GM19438 (cell line): ENCODE data around the gene MUC15.
"Not testable (repeated sequence)": the region's sequence is repeated elsewhere in the genome, so short reads cannot be mapped to it uniquely, and the experiment has no call there.

ENCODE experiments used
- ATAC-seq: cut with Tn5 transposase; IDR thresholded peaks from one replicate; pipeline ENCODE4 v1.9.1; 2021; ENCODE audit warnings: low read depth; ENCODE audit not compliant: unreplicated experiment

Gene MUC15, protein sequence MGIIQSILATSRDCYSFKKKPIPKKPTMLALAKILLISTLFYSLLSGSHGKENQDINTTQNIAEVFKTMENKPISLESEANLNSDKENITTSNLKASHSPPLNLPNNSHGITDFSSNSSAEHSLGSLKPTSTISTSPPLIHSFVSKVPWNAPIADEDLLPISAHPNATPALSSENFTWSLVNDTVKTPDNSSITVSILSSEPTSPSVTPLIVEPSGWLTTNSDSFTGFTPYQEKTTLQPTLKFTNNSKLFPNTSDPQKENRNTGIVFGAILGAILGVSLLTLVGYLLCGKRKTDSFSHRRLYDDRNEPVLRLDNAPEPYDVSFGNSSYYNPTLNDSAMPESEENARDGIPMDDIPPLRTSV

DNA sequence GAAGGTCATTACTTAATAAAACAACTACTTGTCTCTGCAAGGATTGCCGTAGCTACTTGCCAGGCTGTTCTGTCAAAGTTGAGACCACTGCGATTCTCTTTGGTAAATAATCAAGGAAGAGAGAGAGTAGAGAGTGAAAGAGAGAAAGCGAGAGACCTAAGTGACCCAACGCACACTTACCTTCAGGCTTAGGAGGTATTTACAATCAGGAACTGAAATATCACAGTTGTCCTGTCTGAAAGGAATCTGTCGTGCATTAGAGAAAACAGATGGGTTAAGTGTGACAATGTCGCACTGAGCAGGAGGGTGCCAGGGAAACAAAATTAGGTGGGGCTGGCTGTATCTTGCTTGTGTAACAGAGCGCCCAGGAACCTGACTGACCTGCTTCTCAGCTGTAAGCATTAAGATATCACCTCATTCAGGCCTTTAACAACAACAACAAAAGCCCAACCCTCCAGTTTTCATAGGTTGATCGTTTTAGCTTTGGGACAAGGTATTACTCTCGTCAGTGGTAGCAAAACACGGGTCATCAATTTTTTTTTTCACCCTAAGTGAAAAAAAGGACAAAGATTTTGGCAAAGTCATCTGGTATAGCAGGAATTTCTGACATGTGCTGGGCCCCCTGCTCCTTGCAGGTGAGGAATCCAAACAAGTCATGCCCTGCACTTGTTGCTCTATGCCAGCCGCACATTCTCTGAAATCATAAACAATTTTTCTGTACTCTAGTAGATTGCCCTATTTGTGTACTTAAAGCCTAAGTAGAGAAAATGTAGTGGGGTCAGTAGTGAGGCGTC, at the start of gene MUC15:
Gene MUC15, minus strand, starts transcription at position 403 of the 794 bp plus-strand sequence. CDS start 5,169 bp downstream, outside the sequence.
- no peak for ATAC-seq

DNA sequence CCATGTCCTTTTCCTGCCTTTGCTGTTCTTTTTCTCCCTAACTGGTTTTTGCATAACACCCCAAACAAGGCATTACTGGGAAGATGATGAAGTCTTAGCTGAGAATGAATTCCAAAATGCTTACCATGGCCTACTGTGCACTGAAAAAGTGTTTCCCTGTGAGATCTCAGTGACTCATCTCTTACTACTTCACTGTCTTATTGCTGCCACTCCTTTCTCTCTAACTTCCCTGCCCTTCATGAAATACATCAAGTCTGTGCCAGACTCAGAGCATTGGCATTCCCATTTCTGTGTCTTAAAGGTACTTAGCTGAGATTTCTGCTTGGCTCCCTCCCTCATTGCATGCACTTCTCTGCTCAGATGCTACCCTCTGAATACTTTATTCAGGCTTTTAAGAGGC, 49.1 kb upstream of the MUC15 start:
- ATAC-seq = no peak

DNA sequence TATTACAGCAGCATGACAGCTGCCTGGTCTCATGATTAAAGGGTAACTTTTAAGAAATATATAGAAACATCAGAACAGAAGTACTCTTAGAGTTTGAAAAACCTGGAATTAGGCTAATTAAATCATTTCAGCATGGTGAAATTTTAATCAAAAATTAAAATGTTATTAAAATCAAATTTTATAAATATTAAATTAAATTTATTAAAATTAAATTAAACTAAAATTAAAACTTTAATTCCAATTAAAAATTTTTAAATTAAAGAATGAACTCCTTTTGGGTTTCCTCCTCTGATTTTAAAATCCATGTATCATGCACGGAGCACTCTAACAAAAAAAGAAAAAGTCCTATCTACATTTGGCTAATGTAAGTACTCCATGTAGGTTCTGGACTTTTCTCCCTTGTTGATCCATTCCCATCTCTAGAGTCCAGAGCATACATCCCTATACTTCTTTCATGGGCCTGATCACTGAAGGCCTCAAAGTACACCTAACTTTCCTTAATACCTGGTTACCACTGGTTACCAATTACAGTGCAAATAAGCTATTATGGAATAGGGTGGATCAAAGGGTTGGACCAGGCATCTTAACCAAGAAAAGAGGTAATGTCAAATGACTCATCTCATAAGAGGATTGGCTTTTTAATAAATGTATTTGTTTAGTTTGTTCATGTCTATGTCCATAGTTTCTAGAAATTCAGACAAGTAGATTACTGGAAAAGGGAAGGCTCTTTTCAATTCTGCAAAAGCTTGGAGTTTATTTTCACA, 48.4 kb upstream of the MUC15 start:
- no peak for ATAC-seq

DNA sequence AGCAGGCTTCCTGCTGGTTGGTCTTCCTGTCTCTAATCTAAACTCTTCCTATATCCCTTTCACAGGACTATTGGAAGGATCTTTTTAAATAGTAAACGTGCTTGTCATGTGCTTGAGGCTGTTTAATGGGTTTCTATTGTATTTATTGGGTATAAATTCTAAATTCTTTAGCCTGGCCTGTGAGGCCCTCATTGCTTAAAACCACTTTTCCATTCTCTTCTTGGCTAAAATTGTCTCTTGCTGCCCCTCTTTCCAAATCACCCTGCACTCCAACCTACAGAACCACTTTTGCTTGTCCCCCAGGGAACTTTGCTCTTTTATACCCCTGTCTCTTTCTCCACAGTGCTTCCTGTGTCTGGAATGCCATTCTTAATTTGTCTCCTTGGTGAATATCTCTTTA, 46.4 kb upstream of the MUC15 start:
- ATAC-seq = no peak

DNA sequence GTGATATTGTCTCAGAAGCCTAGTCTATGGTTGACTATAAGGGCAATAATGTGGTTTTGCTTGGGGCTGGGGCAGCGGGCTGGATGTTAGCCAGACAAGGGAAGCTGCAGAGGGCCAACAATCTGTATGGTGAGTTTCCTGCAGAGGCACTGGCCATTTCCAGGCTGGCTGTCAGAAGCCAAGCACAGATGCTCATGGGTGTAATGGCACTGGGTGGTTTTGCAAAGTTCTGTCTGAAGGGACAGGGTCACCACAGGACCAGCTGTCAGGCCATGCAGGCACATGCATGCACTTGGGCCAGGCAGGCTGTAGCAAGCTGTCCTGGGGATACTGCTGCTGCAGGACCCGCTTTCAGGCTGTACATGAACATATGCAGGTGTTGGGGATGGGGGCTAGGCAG, 41.7 kb upstream of the MUC15 start:
- ATAC-seq = no peak

DNA sequence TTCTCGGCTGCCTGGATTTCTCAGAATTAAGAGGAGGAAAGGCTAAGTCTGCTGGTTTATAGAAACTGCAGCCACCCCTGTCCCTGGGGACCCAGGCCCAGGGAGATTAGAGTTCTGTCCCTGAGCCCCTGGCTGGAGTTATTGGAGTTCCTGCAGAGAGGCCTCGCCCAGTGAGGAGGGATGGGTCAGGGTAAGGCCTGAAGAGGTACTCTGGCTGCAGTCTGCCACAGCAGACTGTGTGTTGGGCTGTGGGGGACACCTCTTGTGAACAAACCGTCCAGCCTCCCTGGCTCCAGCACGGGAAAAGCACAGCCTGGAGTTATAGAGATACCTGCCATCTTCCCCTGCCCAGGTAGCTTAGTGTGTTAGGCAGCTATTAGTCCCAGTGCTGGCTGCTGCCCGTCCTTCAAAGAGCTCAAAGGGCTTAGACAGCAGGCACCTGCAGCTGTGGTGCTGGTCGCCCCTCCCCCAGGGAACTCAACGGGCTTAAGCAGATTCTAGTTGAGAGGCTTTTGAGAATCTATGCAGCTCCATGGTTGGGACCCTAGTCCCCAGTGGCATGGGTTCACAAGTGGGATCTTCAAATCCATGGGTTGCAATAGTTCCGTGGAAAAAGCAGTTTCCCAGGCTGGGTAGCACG, 36.6 kb upstream of the MUC15 start:
- ATAC-seq = no peak

DNA sequence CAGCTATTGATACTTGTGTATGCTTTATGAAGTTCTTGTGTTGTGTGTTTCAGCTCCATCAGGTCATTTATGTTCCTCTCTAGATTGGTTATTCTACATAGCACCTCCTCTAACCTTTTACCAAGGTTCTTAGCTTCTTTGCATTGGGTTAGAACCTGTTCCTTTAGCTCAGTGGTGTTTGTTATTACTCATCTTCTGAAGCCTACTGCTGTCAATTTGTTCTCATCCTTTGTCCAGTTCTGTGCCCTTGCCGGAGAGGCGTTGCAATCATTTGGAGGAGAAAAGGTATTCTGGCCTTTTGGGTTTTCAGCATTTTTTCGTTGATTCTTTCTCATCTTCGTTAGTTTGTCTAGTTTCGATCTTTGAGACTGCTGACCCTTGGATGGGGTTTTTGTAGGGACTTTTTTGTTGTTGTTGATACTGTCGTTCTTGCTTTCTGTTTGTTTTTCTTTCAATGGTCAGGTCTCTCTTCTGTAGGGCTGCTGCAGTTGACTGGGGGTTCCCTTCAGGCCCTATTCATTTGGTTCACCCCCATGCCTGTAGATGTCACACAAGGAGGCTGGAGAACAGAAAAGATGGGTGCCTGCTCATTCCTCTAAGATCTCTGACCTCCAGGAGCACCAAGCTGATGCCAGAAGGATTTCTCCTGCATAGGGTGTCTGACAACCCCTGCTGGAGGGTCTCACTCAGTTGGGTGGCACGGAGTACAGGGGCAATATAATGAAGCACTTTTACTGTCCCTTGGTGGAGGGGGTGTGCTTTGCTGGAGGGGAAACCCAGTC, 35.9 kb upstream of the MUC15 start:
- no peak for ATAC-seq

DNA sequence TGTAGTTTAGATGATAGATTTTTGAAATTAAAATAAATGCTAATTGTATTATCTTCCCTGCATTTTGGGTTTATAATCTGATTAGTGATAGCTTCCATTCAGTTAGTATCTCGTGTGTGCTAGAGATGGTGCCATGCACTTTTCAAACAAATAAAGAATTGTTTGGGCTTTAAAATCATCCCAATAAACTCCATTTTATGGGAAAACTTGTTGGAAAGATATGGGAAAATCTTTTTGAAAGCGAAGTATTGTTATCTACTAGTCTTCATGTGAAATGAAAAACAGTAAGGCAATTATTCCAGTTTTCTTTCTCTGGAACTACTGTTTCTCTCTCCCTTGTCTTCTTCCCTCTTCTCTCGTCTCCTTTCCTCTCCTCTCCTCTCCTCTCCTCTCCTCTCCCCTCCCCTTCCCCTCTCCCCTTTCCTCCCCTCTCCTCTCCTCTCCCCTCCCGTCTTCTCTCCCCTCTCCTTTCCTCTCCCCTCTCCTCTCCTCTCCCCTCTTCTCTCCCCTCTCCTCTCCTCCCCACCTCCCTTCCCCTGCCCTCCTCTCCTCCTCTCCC, 27.9 kb upstream of the MUC15 start:
- no peak for ATAC-seq

DNA sequence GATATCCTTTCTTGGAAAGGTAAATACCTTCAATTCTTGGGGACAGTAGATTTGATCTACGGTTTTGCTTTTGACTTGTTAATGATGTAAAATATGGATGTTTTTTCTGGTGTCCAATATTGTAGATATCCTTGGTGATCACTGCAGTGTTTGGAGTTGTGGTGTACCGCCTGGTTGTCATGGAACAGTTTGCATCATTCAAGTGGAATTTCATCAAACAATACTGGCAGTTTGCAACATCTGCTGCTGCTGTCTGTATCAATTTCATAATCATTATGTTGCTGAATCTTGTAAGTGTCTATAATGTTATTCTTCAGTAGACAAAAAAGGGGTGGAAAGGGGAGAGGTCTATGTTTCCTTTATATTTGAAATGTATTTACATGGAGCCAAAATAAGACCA, 27.4 kb upstream of the MUC15 start:
- no peak for ATAC-seq

DNA sequence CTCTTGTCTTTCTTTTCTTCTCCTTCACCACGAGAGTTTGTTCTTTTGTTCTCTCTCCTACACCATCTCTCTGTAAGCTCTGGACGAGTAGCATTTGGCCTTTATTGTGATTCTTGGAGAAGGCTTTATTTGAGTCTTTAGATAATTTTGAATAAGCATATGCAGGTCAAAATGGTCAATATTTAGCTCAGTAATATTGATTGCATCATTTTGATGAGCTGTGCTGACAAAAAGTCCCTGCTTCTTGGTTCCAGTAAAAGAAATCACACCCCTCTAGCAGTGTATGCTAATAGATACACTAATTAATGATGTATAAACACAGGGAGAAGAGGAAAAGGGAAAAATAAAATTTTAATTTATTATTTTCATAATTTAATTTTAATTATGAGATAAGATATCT, 25.8 kb upstream of the MUC15 start:
- ATAC-seq = no peak

DNA sequence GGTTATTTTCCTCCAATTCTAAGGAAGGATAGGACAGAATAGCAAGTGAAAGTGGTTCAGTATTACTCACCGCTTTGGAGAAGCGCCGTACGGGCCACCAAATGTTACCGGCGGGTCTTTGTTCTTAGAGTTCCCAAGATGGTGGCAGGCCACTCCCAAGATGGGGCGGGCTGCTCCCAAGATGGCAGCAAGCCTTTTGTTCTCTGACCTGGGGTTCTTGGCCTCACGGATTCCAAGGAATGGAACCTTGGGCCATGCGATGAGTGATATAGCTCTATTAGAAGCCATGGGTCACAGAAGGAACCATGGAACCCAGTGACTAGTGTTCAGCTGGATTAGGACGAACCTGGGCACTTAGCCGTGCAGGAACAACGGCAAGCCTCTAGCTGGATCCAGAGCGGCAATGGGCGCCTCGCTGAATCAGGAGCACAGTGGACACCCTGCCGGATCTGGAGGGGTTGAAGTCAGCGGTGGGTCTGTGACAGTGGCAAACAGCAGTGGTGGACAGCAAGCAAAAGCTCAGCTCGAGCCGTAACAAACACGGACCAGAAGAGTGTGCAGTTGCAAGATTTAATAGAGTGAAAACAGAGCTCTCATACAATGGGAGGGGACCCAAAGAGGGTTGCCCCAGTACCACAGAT, 25.1 kb upstream of the MUC15 start:
- not testable (repeated sequence) for ATAC-seq

DNA sequence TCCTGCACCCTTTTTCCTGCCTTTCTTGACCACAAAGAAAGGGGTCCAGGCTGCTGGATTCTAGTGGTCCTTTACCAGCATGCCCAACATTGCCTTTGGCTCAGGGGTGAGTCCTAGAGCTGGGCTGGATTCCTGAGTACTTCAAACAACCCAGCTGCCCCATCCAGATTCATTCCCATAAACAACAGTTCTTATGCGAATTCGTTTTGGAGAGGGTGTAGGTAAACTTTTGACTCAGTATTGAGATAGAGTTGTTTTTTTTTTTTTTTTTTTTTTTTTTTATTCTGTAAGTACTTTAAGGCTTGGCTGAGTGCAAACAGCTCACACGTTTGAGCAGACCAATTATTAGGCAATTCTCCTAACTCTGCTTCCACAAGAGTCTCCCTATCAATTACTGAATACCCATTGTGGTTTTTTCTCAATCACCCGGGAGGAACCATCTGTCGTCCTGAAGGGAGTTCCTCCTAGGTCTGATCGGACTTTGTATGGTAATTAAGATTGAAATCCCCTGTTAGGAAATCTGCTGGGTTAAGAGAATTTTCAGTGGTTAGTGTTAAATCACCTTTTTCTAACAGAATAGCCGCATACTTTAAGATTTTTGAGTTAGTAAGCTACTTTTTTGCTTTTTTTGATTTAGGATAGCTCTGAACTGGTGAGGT, 23.3 kb upstream of the MUC15 start:
- not testable (repeated sequence) for ATAC-seq

DNA sequence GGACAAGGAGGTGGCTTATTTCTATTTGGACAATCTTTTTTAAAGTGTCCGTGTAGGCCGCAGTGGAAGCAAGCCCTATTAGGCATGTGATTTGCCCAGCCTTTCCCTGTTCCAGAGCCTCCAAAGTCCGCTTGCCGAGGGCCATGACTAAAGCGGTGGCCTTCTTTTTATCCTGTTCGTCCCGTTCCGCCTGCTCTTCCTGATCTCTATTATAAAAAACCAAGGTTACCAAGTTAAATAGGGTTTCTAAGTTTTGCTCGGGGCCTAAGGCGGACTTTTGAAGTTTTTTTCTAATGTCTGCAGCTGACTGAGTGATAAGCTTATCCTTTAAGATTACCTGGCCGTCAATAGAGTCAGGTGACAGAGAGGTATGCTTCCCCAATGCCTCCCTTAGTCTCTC, 21.6 kb upstream of the MUC15 start:
- no peak for ATAC-seq

DNA sequence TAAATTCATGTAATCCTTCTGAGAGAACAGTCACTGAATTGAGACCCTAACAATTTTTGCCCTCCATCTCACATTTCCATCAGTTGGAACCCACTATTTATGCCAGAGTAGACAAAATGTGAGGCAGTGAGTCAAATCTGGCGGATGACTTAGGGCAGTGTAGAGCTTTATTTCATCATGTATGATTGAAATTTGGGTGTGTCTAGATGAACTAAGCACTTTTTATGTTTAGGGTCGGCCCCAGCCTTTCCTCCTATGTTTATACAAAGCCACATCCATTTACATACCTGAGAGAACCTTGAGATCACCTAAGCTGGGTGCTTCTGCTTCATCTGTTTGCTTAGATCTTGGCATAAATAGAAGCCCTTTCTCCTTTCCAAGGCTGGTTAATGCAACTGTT, 15.0 kb upstream of the MUC15 start:
- no peak for ATAC-seq

DNA sequence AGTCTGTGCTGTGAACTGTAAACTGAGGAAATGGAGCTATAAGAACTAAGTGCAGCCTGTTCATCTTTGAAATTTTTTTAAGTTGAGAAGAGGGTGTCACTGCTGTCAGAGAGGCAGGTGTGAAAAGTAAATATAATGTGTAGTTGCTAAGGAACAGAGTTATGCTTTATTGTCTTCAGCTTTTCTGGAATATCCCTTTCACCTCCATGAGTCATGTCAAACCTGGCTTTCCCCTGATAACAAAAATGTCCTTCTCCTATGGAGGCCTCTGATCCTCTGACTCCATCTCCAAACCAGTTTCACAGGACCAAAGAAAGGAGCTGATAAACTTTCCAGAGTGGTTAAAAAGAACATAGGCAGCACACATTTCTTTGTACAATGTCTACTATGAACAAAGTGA, 12.8 kb upstream of the MUC15 start:
- ATAC-seq = no peak

DNA sequence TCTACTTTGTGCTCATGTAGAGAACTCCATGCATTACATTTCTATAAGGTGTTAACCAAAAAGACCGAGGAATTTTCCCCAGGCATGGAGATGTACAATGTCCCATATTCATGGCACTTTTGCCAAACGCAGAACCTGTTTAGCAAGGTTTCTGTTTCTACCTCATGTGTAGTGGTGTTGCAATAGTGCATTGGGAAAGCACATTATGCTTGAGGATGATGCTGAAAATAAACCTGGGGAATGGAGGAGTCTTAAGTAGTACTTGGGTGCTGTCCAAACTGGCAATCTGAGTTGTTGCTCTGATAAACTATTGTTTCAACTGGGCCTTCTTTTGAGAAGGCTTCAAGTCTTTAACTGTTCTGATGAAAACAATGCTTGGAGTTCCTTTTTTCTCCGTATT, 11.5 kb upstream of the MUC15 start:
- no peak for ATAC-seq

DNA sequence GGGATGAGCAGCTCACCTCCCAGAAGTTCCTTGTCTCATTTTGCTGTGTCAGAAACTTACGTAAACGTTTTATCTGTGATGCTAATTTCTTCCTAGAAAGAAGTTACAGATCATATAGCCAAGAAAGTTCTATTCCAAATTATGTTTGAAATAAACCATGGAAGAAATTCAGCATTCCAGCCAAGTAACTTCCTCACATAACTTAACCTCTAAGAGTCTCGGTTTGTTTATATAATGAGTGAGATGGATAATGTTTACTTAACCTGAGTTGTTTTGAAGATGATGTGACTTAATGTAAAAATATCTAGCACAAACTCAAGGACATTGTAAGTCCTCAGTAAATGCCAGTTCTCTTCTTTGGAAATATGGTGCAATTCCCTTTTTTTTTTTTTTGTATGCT, 8.9 kb upstream of the MUC15 start:
- no peak for ATAC-seq

DNA sequence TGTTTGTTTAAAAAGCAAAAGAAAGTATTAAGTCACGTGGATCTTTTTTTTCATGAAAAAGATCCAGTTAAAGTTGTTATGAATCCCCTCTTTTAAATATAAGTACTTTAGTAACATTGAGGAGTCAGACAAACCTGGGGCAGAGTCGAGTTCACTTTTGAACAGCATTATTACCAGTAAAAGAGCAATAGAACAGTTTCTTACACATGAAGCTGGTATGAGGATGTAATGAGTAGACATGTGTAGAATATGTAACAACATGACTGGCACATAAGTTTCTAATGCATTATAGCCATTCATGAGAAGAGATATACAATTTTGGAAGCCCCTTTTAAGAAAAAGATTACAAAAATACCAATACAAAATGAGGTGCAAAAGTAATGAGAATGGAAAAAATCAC, 7.6 kb upstream of the MUC15 start:
- ATAC-seq = no peak
